ENCODE data around the gene FNDC11. TPM values are rescaled to one million over a fixed set of nuclear protein-coding genes. Genes with fewer than 3 reads are reported as not detected.

FNDC11 gene
- total RNA-seq, 1 experiment from 2014 or later: 2.5 TPM

GRCh38 chr20:63543131-63543530 is 10.8 kb upstream of the FNDC11 start:
- Histone ChIP-seq H3K4ac (ENCODE audit: low read depth, low read length) (no peak overlapping the region), H3K27me3 (ENCODE audit: insufficient read depth, low read length) (no peaks in the 10 kb centered on the region), H3K18ac (ENCODE audit: insufficient read length, low read depth, low read length) (no peak overlapping the region), H3K79me1 (ENCODE audit: insufficient read depth, low read depth, low read length, poor library complexity, severe bottlenecking) (no peaks in the 10 kb centered on the region), H3T11ph (ENCODE audit: low read length) (no peak overlapping the region), H2BK120ac (ENCODE audit: low read depth, low read length, poor library complexity, severe bottlenecking) (no peak overlapping the region), H3K4me2 (ENCODE audit: insufficient read depth, insufficient read length, low read length) (no peak overlapping the region), H3K23me2 (ENCODE audit: insufficient read length, low read depth, low read length, poor library complexity, severe bottlenecking) (no peaks in the 10 kb centered on the region), H2BK12ac (ENCODE audit: insufficient read length, low read depth, low read length) (no peak overlapping the region), H3K9ac (ENCODE audit: extremely low read depth, insufficient read length, low read length) (no peak overlapping the region), H2BK15ac (ENCODE audit: low read depth, low read length) (no peak overlapping the region), H3K9me3 (ENCODE audit: control insufficient read depth, low read depth, low read length) (no peaks in the 10 kb centered on the region), H4K5ac (ENCODE audit: insufficient read length, low read depth, low read length) (no peak overlapping the region), H2AFZ (ENCODE audit: low read length) (no peak overlapping the region), H3K27ac (ENCODE audit: insufficient read length, low read depth, low read length) (no peak overlapping the region), H4K91ac (ENCODE audit: insufficient read length, low read depth, low read length) (no peak overlapping the region), H2BK5ac (ENCODE audit: insufficient read length, low read length) (no peak overlapping the region), H3K79me2 (ENCODE audit: insufficient read depth, low read length) (no peaks in the 10 kb centered on the region), H3K23ac (ENCODE audit: insufficient read length, low read depth, low read length) (no peak overlapping the region), H2BK20ac (ENCODE audit: low read depth, low read length, poor library complexity, severe bottlenecking) (no peak overlapping the region), H4K8ac (replicated peaks; ENCODE audit: insufficient read length, low read depth, low read length) (no peak overlapping the region), H3K56ac (ENCODE audit: insufficient read length, low read depth, low read length) (no peak overlapping the region), H3K4me1 (ENCODE audit: insufficient read depth, low read length) (no peaks in the 10 kb centered on the region), H4K20me1 (ENCODE audit: control insufficient read depth, insufficient read depth, insufficient read length) (no peaks in the 10 kb centered on the region), H2AK5ac (ENCODE audit: insufficient read length, low read length) (no peak overlapping the region), H3K14ac (ENCODE audit: insufficient read depth, low read length) (no peak overlapping the region)
- DNase-seq: no peak
- no peak for TF ChIP-seq CTCF (conservative IDR thresholded peaks at IDR 0.05)
- Mint-ChIP-seq H3K27ac (no peak overlapping the region), H3K4me1 (peaks cover 5 to 13% of the 10 kb centered on the region in 2 experiments), H3K27me3 (ENCODE audit: low read depth) (no peaks in the 10 kb centered on the region), H3K36me3 (ENCODE audit: insufficient read depth in 1 of 3, low read depth in 3 of 3) (no peaks in the 10 kb centered on the region), H3K9me3 (no peaks in the 10 kb centered on the region), H3K4me3 (no peak overlapping the region)
- no CpG with 5 or more reads among the region's 10 CpGs for WGBS (ENCODE audit: extremely low coverage, insufficient read length, low lambda C conversion rate)
